Activated naive CD4-positive, alpha-beta T cell treated with anti-CD3 and anti-CD28 coated beads, Interleukin-2, amount 50 U/mL, for 24 hours (primary cell): ENCODE measurements around the gene GET4.

ENCODE experiments used
- H3K27ac Mint-ChIP-seq: one replicate; pipeline ENCODE4 v1.8.0; 2021; ENCODE audit warnings: mild to moderate bottlenecking, mixed read lengths
- H3K27me3 Mint-ChIP-seq: one replicate; pipeline ENCODE4 v1.8.0; 2021; ENCODE audit warnings: mixed read lengths
- H3K36me3 Mint-ChIP-seq: one replicate; pipeline ENCODE4 v1.8.0; 2021; ENCODE audit warnings: mixed read lengths
- H3K4me1 Mint-ChIP-seq: one replicate; pipeline ENCODE4 v1.8.0; 2021; ENCODE audit warnings: mixed read lengths
- H3K4me3 Mint-ChIP-seq: one replicate; pipeline ENCODE4 v1.8.0; 2021; ENCODE audit warnings: mild to moderate bottlenecking, mixed read lengths
- H3K9me3 Mint-ChIP-seq: one replicate; pipeline ENCODE4 v1.8.0; 2021; ENCODE audit warnings: mixed read lengths

GET4 gene

DNA sequence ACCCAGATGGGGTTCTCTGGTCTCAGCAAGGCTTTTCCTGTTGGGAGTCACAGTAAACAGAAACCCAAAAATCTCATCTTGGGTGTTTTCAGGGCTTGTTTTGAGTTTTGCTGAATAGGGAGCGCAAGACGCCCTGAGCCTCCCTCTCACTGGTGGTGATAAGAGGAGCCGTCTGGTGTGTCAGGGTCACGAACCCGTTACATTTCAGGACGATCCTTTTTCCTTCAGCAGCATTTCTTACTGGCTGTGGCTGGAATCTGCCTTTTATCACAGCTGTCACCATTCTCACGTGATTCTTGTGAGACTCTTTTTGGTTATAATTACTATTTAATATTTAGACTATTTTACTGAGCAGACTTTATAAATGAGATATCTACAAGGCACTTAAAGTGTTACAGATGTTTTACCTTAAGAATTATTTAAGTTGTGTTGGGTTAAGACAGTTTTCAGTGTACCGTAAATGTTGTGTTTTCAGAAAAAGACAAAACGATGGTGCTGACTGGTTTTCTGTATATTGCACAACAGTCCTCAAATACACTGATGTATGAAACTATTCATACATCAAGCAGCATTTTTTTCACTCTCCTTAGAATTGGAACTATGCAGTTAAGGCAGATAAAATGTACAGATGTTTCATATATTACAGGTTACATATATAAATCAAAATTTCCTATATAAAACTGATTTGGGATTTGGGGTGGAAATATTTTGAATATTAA, 2.2 kb upstream of the GET4 start:
- Mint-ChIP-seq H3K9me3 (no peaks in the 10 kb centered on the region), H3K36me3 (peaks cover 10% of the 10 kb centered on the region), H3K27ac (peak overlapping the region; percentile 84), H3K4me3 (no peak overlapping the region), H3K4me1 (peaks cover 28% of the 10 kb centered on the region), H3K27me3 (no peaks in the 10 kb centered on the region)

DNA sequence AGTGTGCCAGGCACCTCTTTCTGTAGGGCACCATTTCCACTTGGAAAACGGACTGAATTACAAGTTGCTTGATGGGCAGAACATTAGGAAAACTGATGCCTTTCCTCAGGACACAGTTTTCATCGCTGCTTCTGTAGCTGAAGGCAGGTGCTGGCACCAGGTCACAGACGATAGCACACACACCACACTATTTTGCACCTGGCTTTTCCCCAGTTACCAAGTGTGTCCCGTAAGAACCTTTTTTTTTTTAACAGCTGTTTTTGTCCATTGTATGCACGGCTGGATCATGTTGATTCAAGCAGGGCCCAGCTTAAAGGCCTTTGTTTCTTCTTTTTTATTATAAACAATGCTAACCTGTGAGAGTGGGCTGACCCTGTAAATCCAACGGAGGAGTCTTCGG, 1.3 kb upstream of the GET4 start:
- no peak overlapping the region for H3K27ac Mint-ChIP-seq
- H3K36me3 Mint-ChIP-seq: peaks cover 9% of the 10 kb centered on the region
- no peaks in the 10 kb centered on the region for H3K27me3 Mint-ChIP-seq
- peaks cover 31% of the 10 kb centered on the region for H3K4me1 Mint-ChIP-seq
- H3K4me3 Mint-ChIP-seq: no peak overlapping the region
- no peaks in the 10 kb centered on the region for H3K9me3 Mint-ChIP-seq

GRCh38 chr7:875476-876076, 778 bp upstream of the GET4 start:
- Mint-ChIP-seq H3K4me1 (peaks cover 35% of the 10 kb centered on the region), H3K36me3 (peaks cover 9% of the 10 kb centered on the region), H3K4me3 (no peak overlapping the region), H3K27ac (no peak overlapping the region), H3K27me3 (no peaks in the 10 kb centered on the region), H3K9me3 (no peaks in the 10 kb centered on the region)

GRCh38 chr7:876972-877311, 588 bp downstream of the GET4 start:
- H3K9me3 Mint-ChIP-seq: no peaks in the 10 kb centered on the region
- peak overlapping the region; percentile 94 for H3K4me3 Mint-ChIP-seq
- peaks cover 6% of the 10 kb centered on the region for H3K36me3 Mint-ChIP-seq
- peaks cover 36% of the 10 kb centered on the region for H3K4me1 Mint-ChIP-seq
- H3K27me3 Mint-ChIP-seq: no peaks in the 10 kb centered on the region
- peak overlapping the region; percentile 94 for H3K27ac Mint-ChIP-seq

DNA sequence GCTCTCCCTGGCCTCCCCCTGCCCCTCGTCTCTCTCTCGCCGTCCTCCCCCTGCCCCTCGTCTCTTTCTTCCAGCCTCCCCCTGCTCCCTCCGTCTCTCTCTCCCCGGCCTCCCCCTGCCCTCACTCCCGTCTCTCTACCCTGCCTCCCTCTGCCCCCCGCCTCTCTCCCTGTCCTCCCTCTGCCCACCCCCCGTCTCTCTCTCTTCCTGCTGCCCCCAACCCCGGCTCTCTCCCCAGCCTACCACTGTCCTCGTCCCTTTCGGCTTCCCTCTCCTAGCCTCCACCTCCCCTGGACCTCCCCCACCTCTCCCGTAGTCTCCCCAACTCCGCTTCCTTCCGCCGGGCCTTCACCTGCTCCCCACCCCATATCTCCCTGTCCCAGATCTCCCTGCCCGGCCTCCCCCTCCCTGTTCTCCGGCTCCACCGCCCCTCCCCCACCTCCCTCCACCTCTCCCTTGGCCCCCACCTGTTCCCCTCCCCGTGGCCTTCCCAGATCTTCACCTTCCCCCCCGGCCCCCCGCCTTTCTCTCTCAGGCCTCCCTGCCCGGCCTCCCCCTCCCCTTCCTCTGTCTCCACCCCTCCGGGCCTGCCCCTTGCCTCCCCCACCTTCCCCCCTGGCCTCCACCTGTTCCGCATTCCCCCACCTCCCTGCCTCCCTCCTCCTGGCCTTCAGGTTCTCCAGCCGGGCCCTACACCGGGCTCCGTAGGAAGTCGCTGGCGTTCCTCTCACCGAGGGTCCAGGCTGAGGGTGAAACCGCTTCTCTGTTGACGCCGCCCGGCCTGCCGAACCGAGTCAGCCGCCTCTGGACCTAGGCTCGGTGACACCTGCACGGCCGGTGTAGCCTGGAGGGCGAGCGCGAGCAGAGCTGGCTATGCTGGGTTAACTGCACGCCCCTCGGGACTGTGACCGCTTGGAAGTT, 1.2 kb downstream of the GET4 start:
- peaks cover 38% of the 10 kb centered on the region for H3K4me1 Mint-ChIP-seq
- H3K27ac Mint-ChIP-seq: peak overlapping the region; percentile 94
- H3K9me3 Mint-ChIP-seq: no peaks in the 10 kb centered on the region
- peak overlapping the region; percentile 94 for H3K4me3 Mint-ChIP-seq
- H3K27me3 Mint-ChIP-seq: no peaks in the 10 kb centered on the region
- H3K36me3 Mint-ChIP-seq: peaks cover 6% of the 10 kb centered on the region

- H3K4me1 Mint-ChIP-seq: peaks cover 36% of the 10 kb centered on the region
- H3K9me3 Mint-ChIP-seq: no peaks in the 10 kb centered on the region
- peak overlapping the region; percentile 76 for H3K4me3 Mint-ChIP-seq
- no peaks in the 10 kb centered on the region for H3K27me3 Mint-ChIP-seq
- H3K36me3 Mint-ChIP-seq: no peaks in the 10 kb centered on the region
- H3K27ac Mint-ChIP-seq: no peak overlapping the region
Observed at GRCh38 chr7:879093-879492, 2.7 kb downstream of the GET4 start.

DNA sequence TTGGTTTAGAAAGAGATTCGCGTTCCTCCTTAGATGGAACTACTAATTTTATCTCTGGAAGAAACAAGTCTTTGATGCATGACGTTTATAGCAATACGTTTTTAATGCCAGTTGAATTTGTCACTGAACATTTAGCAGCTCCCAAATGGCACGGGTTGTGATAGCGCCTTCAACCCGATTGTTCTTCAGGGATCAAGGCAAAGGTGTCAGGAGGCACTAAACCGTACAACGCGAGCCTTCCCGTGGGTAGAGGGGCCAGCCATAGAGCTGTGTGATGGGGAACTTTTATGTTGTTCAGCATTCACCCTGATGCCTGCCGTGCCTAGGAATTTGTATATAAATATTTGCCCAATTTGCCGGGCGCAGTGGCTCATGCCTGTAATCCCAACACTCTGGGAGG, 3.4 kb downstream of the GET4 start:
- H3K27ac Mint-ChIP-seq: no peak overlapping the region
- H3K36me3 Mint-ChIP-seq: no peaks in the 10 kb centered on the region
- no peaks in the 10 kb centered on the region for H3K27me3 Mint-ChIP-seq
- no peaks in the 10 kb centered on the region for H3K9me3 Mint-ChIP-seq
- H3K4me1 Mint-ChIP-seq: peaks cover 39% of the 10 kb centered on the region
- H3K4me3 Mint-ChIP-seq: no peak overlapping the region

DNA sequence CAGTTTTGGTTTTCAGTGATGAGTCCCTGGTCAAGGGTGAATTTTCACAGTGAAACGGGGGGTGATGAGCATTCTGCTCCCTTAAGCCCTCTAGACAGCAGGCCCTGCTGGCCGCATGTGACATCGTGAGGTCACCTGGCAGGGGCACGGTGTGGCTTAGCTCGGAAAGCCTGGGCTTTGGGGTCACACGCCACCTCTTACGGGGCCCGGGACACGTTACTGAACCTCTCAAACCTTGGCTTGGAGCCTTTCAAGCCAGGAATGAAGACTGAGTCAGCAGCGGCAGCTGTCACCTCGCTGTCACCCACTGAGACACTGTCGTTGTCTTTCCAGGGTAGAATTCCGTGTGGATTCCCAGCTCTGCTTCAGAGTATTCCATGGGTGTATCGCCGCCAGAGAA, 4.1 kb downstream of the GET4 start:
- no peak overlapping the region for H3K27ac Mint-ChIP-seq
- no peaks in the 10 kb centered on the region for H3K27me3 Mint-ChIP-seq
- no peaks in the 10 kb centered on the region for H3K36me3 Mint-ChIP-seq
- H3K4me1 Mint-ChIP-seq: peaks cover 42% of the 10 kb centered on the region
- H3K4me3 Mint-ChIP-seq: no peak overlapping the region
- H3K9me3 Mint-ChIP-seq: no peaks in the 10 kb centered on the region

DNA sequence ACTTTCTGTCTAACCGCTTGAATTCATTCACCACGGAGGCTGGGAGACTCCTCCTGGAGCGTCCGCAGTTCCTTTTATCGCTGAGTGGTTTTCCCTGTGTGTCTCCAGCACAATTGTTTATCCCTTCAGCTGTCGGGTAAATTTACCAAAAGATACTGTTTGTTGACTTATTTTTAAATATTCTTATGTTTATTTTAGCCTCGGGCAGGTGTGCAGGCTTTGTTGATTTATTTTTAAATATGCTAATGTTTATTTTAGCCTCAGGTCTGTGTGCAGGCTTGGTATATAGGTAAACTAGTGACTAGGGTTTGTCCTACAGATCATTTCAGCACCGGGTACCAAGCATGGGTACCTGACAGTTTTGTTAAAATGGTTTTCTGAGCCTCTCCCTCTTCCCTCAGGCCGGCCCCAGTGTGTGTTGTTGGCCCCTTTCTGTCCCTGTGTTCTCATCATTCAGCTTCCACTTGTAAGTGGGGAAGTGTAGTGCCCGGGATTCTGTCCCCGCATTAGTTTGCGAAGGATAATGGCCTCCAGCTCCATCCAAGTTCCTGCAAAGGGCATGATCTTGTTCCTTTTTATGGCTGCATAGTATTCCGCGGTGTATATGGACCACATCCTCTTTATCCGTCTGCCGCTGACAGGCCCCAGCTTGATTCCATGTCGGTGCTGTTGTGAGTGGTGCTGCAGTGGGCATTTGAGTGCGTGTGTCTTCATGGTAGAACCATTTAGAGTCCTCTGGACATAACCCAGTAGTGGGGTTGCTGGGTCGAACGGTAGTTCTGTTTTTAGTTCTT, 5.3 kb downstream of the GET4 start:
- peaks cover 42% of the 10 kb centered on the region for H3K4me1 Mint-ChIP-seq
- no peaks in the 10 kb centered on the region for H3K9me3 Mint-ChIP-seq
- H3K36me3 Mint-ChIP-seq: no peaks in the 10 kb centered on the region
- H3K4me3 Mint-ChIP-seq: no peak overlapping the region
- peak overlapping the region; percentile 35 for H3K27ac Mint-ChIP-seq
- no peaks in the 10 kb centered on the region for H3K27me3 Mint-ChIP-seq

DNA sequence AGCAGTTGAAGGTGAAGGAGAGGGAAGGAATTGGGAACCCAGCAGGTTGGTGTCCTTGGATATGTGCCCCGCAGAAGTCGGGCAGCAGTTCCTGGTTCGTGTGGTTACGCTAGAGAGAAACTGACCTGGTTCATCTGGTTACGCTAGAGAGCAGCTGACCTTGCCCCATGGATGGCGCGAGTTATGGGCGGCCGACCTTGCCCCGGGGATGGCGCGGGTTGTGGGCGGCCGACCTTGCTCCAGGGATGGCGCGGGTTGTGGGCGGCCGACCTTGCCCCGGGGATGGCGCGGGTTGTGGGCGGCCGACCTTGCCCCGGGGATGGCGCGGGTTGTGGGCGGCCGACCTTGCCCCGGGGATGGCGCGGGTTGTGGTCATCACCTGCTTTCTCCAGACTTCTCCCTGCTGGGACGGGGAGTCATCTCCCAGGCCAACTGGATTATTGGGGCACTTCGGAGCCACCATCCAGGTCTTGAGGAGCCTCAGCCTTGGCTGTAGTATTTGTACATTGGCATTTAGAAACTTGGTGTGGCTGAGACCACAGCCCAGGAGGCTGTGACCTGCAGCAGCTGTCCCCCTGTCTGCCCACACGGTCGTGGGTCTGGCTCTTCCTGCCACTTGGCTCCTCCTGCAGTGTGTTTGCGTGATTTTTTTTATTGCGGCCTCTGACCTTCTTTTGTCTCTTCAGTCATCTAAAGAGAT, 6.1 kb downstream of the GET4 start:
- Mint-ChIP-seq H3K36me3 (no peaks in the 10 kb centered on the region), H3K27me3 (no peaks in the 10 kb centered on the region), H3K27ac (no peak overlapping the region), H3K4me1 (peaks cover 42% of the 10 kb centered on the region), H3K9me3 (no peaks in the 10 kb centered on the region), H3K4me3 (no peak overlapping the region)

- no peak overlapping the region for H3K27ac Mint-ChIP-seq
- H3K4me3 Mint-ChIP-seq: no peak overlapping the region
- no peaks in the 10 kb centered on the region for H3K27me3 Mint-ChIP-seq
- H3K9me3 Mint-ChIP-seq: no peaks in the 10 kb centered on the region
- H3K4me1 Mint-ChIP-seq: peaks cover 38% of the 10 kb centered on the region
- no peaks in the 10 kb centered on the region for H3K36me3 Mint-ChIP-seq
Observed at GRCh38 chr7:883055-884021, 7.0 kb downstream of the GET4 start.

- Mint-ChIP-seq H3K4me1 (peaks cover 30% of the 10 kb centered on the region), H3K9me3 (no peaks in the 10 kb centered on the region), H3K27ac (no peak overlapping the region), H3K27me3 (no peaks in the 10 kb centered on the region), H3K4me3 (no peak overlapping the region), H3K36me3 (no peaks in the 10 kb centered on the region)
Observed at GRCh38 chr7:884191-885003, 8.0 kb downstream of the GET4 start.

DNA sequence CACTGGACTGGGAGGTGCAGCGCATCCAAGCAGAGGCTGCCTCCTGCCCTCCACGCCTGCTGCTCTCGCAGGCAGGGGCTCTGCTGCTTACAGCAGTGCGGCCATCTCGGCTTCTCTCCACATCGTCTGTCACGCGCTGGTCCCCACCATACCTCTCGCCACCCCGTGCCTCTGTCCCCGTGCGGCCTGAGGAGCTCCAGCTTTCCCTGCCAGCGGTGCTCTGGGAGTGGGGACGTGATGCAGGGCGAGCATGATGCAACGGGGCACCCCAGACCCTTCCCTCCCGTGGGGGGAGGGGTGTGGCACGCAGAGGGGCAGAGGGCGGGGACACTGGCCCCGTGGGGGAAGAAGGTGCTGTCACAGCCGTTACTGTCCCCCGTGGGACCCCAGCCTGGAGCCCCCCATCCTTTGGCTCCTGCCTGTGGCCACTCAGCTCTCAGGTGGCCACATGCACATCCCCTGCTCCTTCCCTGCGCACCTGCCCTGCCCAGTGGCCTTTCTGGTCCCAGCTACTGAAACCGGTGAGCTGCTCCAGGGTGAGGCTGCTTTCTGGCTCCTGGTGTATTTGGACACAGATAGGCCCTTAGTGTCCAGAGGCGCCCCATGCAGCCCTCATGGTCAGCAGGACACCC, 9.0 kb downstream of the GET4 start:
- H3K4me1 Mint-ChIP-seq: peaks cover 24% of the 10 kb centered on the region
- H3K4me3 Mint-ChIP-seq: no peak overlapping the region
- no peak overlapping the region for H3K27ac Mint-ChIP-seq
- H3K36me3 Mint-ChIP-seq: no peaks in the 10 kb centered on the region
- H3K9me3 Mint-ChIP-seq: no peaks in the 10 kb centered on the region
- no peaks in the 10 kb centered on the region for H3K27me3 Mint-ChIP-seq
